ENCODE results near the gene DRGX.

DNA sequence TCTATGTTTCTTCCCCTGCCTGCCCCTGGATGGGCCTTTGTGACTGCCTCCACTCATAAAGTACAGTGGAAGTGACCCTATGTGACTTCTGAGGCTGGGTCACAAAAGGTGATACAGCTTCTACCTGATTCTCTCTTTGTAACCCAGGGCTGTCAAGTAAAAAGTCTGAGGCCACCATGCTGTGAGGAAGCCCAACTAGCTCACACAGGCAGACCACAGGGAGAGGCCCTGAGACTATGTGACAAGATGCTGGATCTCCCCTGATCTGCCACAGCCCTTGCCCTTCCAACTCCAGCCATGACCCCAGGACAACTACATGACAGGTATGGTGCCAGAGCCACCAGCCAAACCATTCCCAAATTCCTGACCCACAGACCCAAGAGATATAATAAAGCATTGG lies 45.8 kb downstream of the DRGX start:
- TF ChIP-seq EZH2 (IDR thresholded peaks at IDR 0.05; ENCODE audit: borderline replicate concordance), result no peak
- TF ChIP-seq, protein P1, sequence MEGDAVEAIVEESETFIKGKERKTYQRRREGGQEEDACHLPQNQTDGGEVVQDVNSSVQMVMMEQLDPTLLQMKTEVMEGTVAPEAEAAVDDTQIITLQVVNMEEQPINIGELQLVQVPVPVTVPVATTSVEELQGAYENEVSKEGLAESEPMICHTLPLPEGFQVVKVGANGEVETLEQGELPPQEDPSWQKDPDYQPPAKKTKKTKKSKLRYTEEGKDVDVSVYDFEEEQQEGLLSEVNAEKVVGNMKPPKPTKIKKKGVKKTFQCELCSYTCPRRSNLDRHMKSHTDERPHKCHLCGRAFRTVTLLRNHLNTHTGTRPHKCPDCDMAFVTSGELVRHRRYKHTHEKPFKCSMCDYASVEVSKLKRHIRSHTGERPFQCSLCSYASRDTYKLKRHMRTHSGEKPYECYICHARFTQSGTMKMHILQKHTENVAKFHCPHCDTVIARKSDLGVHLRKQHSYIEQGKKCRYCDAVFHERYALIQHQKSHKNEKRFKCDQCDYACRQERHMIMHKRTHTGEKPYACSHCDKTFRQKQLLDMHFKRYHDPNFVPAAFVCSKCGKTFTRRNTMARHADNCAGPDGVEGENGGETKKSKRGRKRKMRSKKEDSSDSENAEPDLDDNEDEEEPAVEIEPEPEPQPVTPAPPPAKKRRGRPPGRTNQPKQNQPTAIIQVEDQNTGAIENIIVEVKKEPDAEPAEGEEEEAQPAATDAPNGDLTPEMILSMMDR (IDR thresholded peaks at IDR 0.05; ENCODE audit: poor library complexity), result no peak
